RPMI8226 (cell line): ENCODE data around the gene TMEM255B.

Experiments
- DNase-seq: peaks from one replicate; pipeline ENCODE4 v3.0.0-alpha.2; 2015

Gene TMEM255B

GRCh38 chr13:113806526-113806925, 47.5 kb downstream of the TMEM255B start:
- no peak for DNase-seq

GRCh38 chr13:113808058-113808834, 49.2 kb downstream of the TMEM255B start:
- no peak for DNase-seq

GRCh38 chr13:113809934-113810333, 50.9 kb downstream of the TMEM255B start:
- DNase-seq = no peak

GRCh38 chr13:113810640-113811039, 51.6 kb downstream of the TMEM255B start:
- no peak for DNase-seq

- no peak for DNase-seq
Measured at GRCh38 chr13:113811081-113811928, 52.3 kb downstream of the TMEM255B start.

GRCh38 chr13:113812178-113813040, 53.4 kb downstream of the TMEM255B start:
- DNase-seq = no peak

GRCh38 chr13:113813070-113813748, 54.2 kb downstream of the TMEM255B start:
- DNase-seq = no peak

GRCh38 chr13:113813749-113814434, 54.9 kb downstream of the TMEM255B start:
- no peak for DNase-seq

GRCh38 chr13:113814435-113814821, 55.4 kb downstream of the TMEM255B start:
- DNase-seq = no peak

- peak; percentile 47 for DNase-seq
Measured at GRCh38 chr13:113815151-113816058, 56.4 kb downstream of the TMEM255B start.

GRCh38 chr13:113816254-113816929, 57.4 kb downstream of the TMEM255B start:
- no peak for DNase-seq

GRCh38 chr13:113816946-113817859, 58.2 kb downstream of the TMEM255B start:
- DNase-seq = peak; percentile 89

GRCh38 chr13:113817860-113818691, 59.0 kb downstream of the TMEM255B start:
- no peak for DNase-seq

- no peak for DNase-seq
Measured at GRCh38 chr13:113818700-113819295, 59.8 kb downstream of the TMEM255B start.

GRCh38 chr13:113819341-113819730, 60.3 kb downstream of the TMEM255B start:
- DNase-seq = no peak

- no peak for DNase-seq
Measured at GRCh38 chr13:113819731-113820715, 61.0 kb downstream of the TMEM255B start.
